Activated CD8-positive, alpha-beta memory T cell treated with anti-CD3 and anti-CD28 coated beads for 36 hours (primary cell): Measurements from ENCODE around the gene HGS. TPM values are rescaled to one million over a fixed set of nuclear protein-coding genes. Genes with fewer than 3 reads are reported as not detected.

Source experiments
- CTCF ChIA-PET: fragments of 350-600 bp; sonication (Branson Sonifier 250); formaldehyde crosslinking; loops from one replicate; lab custom pipeline; 2021; ENCODE audit warnings: antibody characterized with exemption; lab: Charles Lee
- POLR2A ChIA-PET: fragments of 350-600 bp; sonication (Branson Sonifier 250); formaldehyde crosslinking; loops from one replicate; lab custom pipeline; 2021; ENCODE audit warnings: antibody characterized with exemption; lab: Charles Lee
- total RNA-seq, 2 experiments: library from RNA; stranded (reverse); gene quantifications; one replicate each; pipeline ENCODE4 v1.2.3, GENCODE V29; 2021

HGS gene, protein sequence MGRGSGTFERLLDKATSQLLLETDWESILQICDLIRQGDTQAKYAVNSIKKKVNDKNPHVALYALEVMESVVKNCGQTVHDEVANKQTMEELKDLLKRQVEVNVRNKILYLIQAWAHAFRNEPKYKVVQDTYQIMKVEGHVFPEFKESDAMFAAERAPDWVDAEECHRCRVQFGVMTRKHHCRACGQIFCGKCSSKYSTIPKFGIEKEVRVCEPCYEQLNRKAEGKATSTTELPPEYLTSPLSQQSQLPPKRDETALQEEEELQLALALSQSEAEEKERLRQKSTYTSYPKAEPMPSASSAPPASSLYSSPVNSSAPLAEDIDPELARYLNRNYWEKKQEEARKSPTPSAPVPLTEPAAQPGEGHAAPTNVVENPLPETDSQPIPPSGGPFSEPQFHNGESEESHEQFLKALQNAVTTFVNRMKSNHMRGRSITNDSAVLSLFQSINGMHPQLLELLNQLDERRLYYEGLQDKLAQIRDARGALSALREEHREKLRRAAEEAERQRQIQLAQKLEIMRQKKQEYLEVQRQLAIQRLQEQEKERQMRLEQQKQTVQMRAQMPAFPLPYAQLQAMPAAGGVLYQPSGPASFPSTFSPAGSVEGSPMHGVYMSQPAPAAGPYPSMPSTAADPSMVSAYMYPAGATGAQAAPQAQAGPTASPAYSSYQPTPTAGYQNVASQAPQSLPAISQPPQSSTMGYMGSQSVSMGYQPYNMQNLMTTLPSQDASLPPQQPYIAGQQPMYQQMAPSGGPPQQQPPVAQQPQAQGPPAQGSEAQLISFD
- 100 to 1,000 TPM; 132 to 136 TPM for total RNA-seq

DNA sequence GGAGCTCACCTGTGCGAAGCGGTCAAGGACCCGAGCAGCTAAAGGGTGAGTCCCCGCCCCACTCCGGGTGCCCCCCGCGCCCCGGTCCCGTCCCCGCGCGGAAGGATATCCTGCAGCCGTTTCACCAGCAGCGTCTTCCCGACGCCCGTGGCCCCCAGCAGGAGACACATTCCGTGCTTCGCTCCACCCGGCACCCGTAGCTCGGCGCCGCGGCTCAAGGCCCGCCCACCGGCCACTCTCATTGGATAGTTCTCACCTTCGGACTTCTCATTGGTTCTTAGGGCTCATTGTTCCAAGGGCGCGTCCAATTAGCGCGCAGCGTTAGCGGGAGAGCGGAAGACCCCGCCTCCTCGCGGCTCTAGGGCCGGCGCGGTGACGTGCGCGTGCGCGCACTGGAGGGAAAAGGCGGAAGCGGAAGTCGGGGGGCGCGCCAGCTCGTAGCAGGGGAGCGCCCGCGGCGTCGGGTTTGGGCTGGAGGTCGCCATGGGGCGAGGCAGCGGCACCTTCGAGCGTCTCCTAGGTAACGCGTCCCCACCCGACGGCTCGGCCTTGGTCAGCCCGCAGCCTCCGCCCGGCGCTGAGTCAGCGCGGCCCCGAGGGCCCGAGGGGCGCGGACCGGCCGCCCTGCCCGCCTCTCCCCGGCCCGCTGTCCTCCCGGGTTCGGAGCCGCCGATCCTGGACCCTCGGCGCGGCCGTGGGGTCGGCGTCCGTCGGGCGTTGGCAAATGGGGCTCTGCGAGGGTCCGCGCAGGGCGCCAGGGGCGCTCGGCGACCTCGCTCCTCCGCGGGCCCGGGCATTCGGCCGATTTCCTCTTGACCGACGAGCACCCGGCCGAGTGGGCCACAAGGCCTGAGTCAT is at the start of gene HGS, which contains the start of gene ARL16:
Gene HGS (plus strand): TSS at position 428 of the 858 bp plus-strand sequence. CDS start 56 bp downstream, at position 484.
Gene ARL16 (minus strand): TSS at position 214 of the 858 bp plus-strand sequence. CDS start 44 bp downstream, at position 170.
- ChIA-PET POLR2A (interaction anchor here (0.6 to 1.8 kb wide), 14 partner anchors 9 to 461 kb away, joined by 3 to 13 read pairs (median 4); partner anchors contain the start of genes CCDC137, CEP131 and MRPL12), CTCF (interaction anchor here (0.9 to 5.3 kb wide), 8 partner anchors 10 to 131 kb away, joined by 3 to 26 read pairs (median 4); partner anchors contain the start of genes FAAP100 and MRPL12)

DNA sequence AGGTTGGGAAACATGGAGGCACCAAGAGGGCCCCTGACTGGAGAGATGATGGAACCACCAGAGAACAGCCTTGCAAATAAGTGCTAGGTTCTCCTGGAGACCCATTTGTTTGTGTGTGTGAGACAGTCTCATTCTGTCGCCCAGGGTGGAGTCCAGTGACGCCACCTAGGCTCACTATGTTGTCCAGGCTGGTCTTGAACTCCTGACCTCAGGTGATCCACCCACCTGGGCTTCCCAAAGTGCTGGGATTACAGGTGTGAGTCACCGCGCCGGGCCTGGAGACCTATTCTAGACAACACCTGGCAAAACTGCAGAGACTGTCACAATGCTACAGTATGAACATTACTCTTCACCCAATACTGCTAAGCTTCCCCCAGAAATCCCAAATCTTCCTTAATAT is 48.4 kb upstream of the HGS start:
- ChIA-PET POLR2A (no interaction called here), CTCF (interaction anchor here (0.9 kb wide), 1 partner anchor 74 kb away, joined by 4 read pairs; no protein-coding TSS in a partner anchor)

DNA sequence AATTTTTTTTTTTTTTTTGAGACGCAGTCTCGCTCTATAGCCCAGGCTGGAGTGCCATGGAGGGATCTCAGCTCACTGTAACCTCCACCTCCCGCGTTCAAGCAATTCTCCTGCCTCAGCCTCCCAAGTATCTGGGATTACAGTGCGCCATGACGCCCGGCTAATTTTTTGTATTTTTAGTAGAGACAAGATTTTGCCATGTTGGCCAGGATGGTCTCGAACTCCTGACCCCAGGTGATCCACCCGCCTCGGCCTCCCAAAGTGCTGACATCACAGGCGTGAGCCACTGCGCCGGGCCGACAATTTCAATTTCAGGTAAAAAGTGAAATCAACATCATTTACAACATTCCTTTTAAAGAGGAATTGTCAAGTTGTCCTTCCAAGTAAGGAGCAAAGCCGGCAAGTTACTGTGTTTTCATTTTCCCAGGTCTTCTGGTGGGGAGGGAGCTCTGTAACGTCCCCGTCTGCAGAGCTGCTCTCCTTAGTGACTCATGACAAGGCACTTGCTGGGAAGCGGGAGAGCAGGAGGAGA is 47.8 kb upstream of the HGS start:
- ChIA-PET CTCF (interaction anchor here (1.3 kb wide), 1 partner anchor 34 kb away, joined by 3 read pairs; no protein-coding TSS in a partner anchor), POLR2A (no interaction called here)

DNA sequence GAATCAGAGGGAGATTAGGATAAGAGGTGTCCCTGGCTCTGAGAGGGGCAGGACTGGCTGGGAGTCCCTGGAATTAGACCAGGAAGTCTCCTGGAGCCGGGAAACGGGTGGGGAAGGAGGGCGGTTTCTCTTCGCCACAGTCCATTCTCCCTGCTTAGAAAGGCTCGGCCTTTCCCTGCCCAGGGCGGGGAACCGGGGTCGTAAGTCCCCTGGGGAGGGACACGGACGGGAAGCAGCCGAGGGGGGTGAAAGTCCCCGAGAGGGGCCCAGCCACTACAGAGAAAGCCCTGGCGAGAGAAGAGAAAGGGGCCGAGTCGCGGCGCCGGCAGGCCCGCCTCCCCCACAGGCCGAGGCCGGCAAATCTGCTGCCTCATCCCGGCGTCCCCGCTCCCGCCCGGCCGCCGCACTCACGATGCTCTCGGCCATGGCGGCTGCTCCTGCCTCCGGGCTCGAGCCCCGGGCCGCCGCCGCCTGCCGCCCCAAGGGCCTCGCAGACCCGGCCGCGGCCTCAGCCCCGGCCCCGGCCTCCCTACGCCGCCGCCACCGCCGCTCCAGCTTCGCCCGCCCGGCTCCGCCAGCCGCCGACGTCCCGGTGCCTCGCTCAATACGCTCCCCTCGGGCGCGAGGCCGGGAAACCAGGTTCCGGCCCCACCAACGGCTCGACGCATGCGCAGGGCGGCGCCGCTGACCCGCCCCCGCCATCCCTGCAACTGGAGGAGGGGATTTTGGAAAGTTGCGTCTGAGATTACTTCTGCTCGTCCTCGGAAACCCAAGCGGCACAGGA is 47.1 kb upstream of the HGS start, which contains the start of the genes NPLOC4 and TSPAN10:
Gene NPLOC4 (minus strand): TSS at position 608 of the 784 bp plus-strand sequence. CDS start 182 bp downstream, at position 426.
Gene TSPAN10 (plus strand): TSS at position 692 of the 784 bp plus-strand sequence. CDS start 5,217 bp downstream, outside the sequence.
- POLR2A ChIA-PET = no interaction called here
- CTCF ChIA-PET = interaction anchor here (1.3 kb wide), 1 partner anchor 35 kb away, joined by 3 read pairs; no protein-coding TSS in a partner anchor

DNA sequence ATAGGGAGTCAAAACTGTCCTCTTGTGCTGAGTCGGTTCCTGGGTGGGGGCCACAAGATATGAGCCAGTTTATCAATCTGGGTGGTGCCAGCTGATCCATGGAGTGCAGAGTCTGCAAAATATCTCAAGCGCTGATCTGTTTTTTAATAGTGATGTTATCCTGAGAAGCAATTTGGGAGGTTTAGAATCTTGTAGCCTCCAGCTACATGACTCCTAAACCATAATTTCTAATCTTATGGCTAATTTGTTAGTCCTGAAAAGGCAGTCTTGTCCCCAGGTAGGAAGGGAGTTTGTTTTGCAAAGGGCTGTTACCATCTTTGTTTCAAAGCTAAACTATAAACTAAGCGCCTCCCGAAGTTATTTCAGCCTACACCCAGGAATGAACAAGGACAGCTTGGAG is 45.1 kb upstream of the HGS start:
- ChIA-PET POLR2A (no interaction called here), CTCF (interaction anchor here (1.2 kb wide), 1 partner anchor 20 kb away, joined by 4 read pairs; no protein-coding TSS in a partner anchor)

DNA sequence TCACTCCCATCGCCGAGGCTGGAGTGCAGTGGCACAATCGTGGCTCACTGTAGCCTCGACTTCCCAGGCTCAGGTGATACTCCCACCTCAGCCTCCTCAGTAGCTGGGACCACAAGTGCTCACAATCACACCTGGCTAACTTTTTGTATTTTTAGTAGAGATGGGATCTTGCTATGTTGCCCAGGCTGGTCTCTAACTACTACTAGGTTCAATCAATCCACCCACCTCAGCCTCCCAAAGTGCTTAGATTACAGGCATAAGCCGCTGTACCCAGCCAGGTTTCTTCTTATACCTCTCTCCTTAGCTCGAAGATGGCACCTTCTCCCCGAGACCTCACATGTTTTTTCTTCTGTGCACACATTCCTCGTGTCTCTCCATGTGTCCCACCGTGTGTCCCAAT is 43.8 kb upstream of the HGS start:
- ChIA-PET CTCF (interaction anchor here (0.5 to 0.7 kb wide), 3 partner anchors 9 to 713 kb away, joined by 3 read pairs; no protein-coding TSS in a partner anchor), POLR2A (no interaction called here)

DNA sequence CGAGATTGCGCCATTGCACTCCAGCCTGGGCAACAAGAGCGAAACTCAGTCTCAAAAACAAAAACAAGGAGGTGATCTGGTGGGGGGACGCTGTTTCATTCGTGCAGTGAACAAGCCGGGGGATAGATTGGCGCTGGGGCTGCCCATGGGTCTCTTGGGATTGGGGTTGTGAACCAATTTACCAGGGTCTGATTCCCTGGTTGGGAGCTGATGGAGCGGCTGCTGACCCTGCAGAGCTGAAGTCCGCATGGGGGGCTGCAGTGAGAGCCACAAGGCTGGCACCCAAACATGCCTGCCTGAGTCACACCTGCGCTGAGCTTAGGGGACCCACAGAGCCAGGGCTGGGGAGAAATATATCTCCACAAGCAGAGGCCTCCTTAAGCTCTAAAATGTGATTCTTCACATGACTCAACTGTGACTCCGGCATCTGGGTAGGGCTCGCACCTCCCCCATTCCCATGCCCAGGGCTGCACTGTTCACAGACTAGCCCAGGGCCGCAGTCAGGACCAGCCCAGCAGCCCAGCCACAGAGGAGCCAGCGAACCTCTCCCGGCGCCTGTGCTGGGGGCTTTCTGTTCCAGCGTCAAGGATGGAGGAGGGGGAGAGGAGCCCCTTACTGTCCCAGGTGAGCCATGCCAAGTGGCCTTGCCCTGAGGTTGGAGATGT is 41.9 kb upstream of the HGS start:
- POLR2A ChIA-PET = no interaction called here
- CTCF ChIA-PET = no interaction called here

DNA sequence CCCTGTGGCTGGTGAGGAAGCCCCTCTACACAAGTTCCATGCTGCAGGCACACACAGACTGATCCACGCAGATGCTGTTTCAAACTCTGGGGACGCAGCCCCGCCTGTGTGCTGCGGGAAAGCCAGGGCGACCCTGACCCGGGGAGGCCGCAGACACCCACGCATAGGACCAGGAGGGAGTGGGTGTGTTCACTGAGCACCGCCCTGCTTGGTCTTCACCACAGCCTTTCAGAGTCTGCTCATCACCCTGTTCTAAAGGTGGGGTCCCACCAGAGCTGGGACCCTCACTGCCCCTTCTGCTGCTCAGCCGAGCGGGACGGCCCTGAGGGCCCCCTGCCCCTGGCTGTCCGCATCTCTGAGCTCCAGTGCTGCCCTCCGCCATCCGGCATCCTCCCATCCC is 39.3 kb upstream of the HGS start:
- ChIA-PET POLR2A (no interaction called here), CTCF (no interaction called here)

DNA sequence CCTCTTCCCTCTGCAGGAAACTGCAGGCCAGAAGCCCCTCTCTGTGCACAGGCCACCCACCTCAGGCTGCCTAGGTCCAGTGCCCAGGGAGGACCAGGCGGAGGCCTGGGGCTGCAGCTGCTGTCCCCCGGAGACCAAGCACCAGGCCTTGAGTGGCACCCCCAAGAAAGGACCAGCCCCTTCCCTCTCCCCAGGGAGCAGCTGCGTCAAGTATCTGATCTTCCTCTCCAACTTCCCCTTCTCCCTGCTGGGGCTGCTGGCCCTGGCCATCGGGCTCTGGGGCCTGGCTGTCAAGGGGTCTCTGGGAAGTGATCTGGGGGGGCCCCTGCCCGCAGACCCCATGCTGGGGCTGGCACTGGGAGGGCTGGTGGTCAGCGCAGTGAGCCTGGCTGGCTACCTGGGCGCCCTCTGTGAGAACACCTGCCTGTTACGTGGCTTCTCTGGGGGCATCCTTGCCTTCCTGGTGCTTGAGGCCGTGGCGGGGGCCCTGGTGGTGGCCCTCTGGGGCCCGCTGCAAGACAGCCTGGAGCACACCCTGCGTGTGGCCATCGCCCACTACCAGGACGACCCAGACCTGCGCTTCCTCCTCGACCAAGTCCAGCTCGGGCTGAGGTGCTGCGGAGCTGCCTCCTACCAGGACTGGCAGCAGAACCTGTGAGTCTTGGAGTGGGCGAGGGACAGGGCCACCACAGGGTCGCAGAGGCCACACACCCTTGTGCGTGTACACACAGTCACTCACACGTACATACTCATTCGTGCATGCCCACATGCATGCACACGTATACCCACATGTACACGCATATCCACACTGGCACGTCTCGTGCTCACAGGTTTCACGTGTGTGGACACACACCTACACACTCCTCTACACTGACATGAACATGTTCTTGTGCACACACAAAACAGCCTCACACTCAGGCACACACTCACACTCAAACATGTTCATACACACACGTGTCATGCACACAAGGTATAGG is 38.5 kb upstream of the HGS start:
- ChIA-PET POLR2A (no interaction called here), CTCF (no interaction called here)

DNA sequence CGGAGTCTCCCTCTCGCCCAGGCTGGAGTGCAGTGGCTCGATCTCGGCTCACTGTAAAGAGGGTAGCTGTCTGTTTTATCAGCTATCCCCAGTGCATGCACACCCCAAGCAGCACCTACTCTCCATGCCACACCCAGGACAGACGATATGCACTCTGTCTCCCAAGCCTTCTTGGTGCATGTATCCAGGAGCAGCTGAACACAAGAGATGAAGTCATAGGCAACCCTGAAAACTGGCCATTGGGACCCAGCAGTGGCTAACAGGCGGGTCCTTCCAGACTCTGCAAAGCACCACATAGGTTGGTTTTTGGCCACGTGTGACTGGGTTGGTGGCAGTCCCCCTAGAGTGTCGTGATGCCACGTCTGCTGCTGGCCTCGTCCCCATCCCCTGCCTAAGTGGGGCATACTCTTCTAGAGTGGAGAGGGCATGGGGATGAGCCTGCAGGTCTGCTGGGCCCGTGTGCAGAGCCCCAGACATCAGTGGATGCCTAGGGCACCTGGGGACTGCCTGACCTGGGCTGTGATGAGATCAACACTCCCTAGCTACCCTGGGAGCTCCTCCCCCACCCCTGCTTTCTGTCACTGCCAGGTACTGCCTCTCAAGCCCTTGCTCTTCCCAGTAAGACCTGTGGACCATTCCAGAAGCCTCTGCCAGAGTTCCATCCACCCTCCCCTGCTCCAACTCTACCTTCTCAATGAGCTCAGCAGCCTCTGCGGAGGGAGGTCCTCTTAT is 36.8 kb upstream of the HGS start:
- CTCF ChIA-PET = no interaction called here
- POLR2A ChIA-PET = no interaction called here

DNA sequence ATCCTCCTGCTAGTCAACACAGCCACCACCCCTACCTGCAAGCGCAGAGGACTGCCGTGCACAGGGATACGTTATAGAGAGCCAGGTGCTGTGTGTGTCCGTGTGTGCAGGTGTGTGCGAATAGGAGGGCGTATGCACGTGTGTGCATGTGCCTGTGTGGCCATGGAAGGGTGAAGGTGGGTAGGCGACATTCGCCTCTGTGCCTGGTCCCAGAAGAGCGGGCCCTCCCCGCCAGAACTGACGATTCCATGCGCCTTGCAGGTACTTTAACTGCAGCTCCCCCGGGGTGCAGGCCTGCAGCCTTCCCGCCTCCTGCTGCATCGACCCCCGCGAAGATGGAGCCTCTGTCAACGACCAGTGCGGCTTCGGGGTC is 36.2 kb upstream of the HGS start:
- ChIA-PET CTCF (interaction anchor here (0.6 kb wide), 2 partner anchors 8 to 824 kb away, joined by 3 read pairs; no protein-coding TSS in a partner anchor), POLR2A (no interaction called here)

DNA sequence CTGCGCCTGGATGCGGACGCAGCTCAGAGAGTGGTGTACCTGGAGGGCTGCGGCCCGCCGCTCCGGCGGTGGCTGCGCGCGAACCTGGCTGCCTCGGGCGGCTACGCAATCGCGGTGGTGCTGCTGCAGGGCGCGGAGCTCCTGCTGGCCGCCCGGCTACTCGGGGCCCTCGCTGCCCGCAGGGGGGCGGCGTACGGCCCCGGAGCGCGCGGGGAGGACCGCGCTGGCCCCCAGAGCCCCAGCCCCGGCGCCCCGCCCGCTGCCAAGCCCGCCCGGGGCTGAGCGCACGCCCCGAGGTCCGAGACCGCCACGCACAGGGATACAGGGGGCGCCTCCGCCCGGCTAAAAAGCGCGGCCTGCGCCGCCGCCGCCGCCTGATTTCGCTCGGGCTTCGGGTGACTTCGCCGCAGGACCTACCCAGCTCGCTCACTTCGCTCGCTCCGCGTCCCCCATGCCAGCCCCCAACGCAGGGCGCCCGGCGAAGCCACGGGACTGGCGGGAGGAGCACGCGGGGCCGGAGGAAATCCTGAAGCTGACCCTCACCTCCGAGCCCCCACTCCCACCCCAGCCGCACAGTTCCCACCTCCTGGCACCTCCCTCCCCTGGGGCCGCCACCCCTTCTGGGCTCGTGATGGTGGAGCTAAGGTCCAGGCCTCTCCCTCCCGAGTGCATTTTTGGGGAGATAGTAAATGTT is 35.7 kb upstream of the HGS start:
- ChIA-PET CTCF (interaction anchor here (0.6 kb wide), 2 partner anchors 9 to 823 kb away, joined by 3 read pairs; no protein-coding TSS in a partner anchor), POLR2A (no interaction called here)

DNA sequence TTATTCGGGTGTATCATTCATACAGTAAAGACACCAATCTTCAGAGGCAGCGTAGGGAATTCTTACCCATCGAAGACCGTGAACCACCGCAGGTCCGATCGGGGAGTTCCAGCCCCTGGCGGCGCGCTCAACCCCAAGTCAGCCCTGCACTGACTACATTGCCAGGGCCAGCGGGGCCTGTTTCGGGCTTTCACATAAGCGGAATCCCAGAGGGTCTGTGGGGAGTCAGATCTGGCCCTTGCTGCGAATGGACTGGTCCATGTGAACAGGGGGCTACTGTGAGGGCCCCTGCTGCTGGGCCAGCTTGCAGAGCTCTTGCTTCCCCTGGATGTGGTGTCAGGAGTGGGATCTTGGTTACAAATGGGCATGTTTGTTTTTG is 35.1 kb upstream of the HGS start:
- ChIA-PET POLR2A (no interaction called here), CTCF (no interaction called here)

DNA sequence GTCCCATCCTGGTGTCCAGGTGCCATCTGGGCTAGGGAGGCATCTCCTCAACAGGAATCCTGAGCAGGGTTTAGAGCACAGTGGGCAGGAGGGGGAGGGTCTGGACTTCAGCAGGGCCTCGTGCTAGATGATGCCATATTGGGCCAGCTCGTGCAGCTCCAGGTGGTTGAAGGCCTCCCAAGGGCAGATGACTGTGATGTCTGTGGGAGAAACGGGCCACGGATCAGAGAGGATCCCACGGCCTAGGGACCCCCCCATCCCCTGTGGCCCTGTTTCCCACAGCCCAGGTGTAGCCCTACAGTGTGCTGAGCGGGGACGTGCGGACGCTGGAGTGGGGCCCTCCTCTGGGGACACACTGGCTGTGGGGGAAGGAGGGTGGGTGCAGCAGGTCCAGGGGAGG is 32.9 kb upstream of the HGS start:
- ChIA-PET POLR2A (interaction anchor here (0.6 to 1.0 kb wide), 2 partner anchors 14 to 132 kb away, joined by 3 read pairs; no protein-coding TSS in a partner anchor), CTCF (interaction anchor here (0.7 kb wide), 1 partner anchor 317 kb away, joined by 4 read pairs; no protein-coding TSS in a partner anchor)
